Left hindlimb (tissue), 1 donor: Measurements from ENCODE around the gene SLC38A4.
"Not testable (repeated sequence)": the region's sequence is repeated elsewhere in the genome, so short reads cannot be mapped to it uniquely, and the experiment has no call there.

Experiments
- DNase-seq: peaks from one replicate; pipeline ENCODE4 v3.0.0-alpha.2; 2018

SLC38A4 gene

GRCh38 chr12:46774322-46774633, 51.5 kb downstream of the SLC38A4 start:
- no peak for DNase-seq

- DNase-seq, result peak; percentile 33
Observed at GRCh38 chr12:46773586-46774321, 52.0 kb downstream of the SLC38A4 start.

GRCh38 chr12:46771268-46771827, 54.4 kb downstream of the SLC38A4 start:
- DNase-seq, result no peak

- peak; percentile 36 for DNase-seq
Observed at GRCh38 chr12:46770501-46771183, 55.2 kb downstream of the SLC38A4 start.

GRCh38 chr12:46764005-46764404, 61.8 kb downstream of the SLC38A4 start:
- no peak for DNase-seq

- DNase-seq, result no peak
Observed at GRCh38 chr12:46763230-46763629, 62.6 kb downstream of the SLC38A4 start.

GRCh38 chr12:46754550-46754949, 71.2 kb downstream of the SLC38A4 start:
- no peak for DNase-seq

- DNase-seq, result no peak
Observed at GRCh38 chr12:46752396-46752795, 73.4 kb downstream of the SLC38A4 start.

GRCh38 chr12:46751173-46751572, 74.6 kb downstream of the SLC38A4 start:
- DNase-seq, result no peak

- no peak for DNase-seq
Observed at GRCh38 chr12:46749322-46749721, 76.5 kb downstream of the SLC38A4 start.

- DNase-seq, result no peak
Observed at GRCh38 chr12:46744283-46744682, 81.5 kb downstream of the SLC38A4 start.

GRCh38 chr12:46743456-46743855, 82.3 kb downstream of the SLC38A4 start:
- DNase-seq, result no peak

- DNase-seq, result not testable (repeated sequence)
Observed at GRCh38 chr12:46742271-46742670, 83.5 kb downstream of the SLC38A4 start.

GRCh38 chr12:46725332-46725731, 100.5 kb downstream of the SLC38A4 start:
- no peak for DNase-seq

GRCh38 chr12:46723629-46724419, 102.0 kb downstream of the SLC38A4 start:
- DNase-seq, result no peak

GRCh38 chr12:46722394-46723185, 103.2 kb downstream of the SLC38A4 start:
- no peak for DNase-seq

- no peak for DNase-seq
Observed at GRCh38 chr12:46718495-46718894, 107.3 kb downstream of the SLC38A4 start.

GRCh38 chr12:46717868-46718267, 107.9 kb downstream of the SLC38A4 start:
- no peak for DNase-seq

- no peak for DNase-seq
Observed at GRCh38 chr12:46717159-46717558, 108.6 kb downstream of the SLC38A4 start.
